IMR-90 (cell line): ENCODE results near the gene LRRC55. TPM values are rescaled to one million over a fixed set of nuclear protein-coding genes. Genes with fewer than 3 reads are reported as not detected.

Experiments
- ATAC-seq: fragments of 200-7000 bp; cut with Tn5 transposase; 2 replicates; pipeline ENCODE4 v1.9.1; 2020; ENCODE audit warnings: low read depth, mild to moderate bottlenecking, moderate library complexity
- BruUV-seq: library from RNA; stranded (reverse); fragments of 400-500 nt; replicated peaks from 2 replicates; lab custom pipeline; 2021; lab: Mats Ljungman, UMichigan
- CTCF ChIA-PET: fragments of 300-600 bp; formaldehyde crosslinking; extraction: SDS; loops from one replicate; lab custom pipeline; 2021; ENCODE audit warnings: antibody characterized with exemption; lab: Yijun Ruan, JAX
- POLR2A ChIA-PET: fragments of 300-600 bp; sonication (Branson Sonifier 250); formaldehyde crosslinking; loops from one replicate; lab custom pipeline; 2022; ENCODE audit warnings: antibody characterized with exemption; ENCODE audit not compliant: unreplicated experiment; lab: Charles Lee
- DNase-seq: peaks from one replicate; pipeline ENCODE4 v3.0.0; 2013
- H2AFZ ChIP-seq: replicated peaks from 2 replicates; pipeline ENCODE3; 2013; ENCODE audit warnings: low read length, mild to moderate bottlenecking; ENCODE audit not compliant: poor library complexity
- H2AK5ac ChIP-seq: 2 replicates; pipeline ENCODE4 v1.6.1; 2013; ENCODE audit warnings: low read depth, low read length, inconsistent platforms
- H2AK9ac ChIP-seq: replicated peaks from 2 replicates; pipeline ENCODE3; 2013; ENCODE audit warnings: mild to moderate bottlenecking, low read depth, low read length, moderate library complexity; ENCODE audit not compliant: poor library complexity
- H2BK120ac ChIP-seq: 2 replicates; pipeline ENCODE4 v1.6.1; 2013; ENCODE audit warnings: low read depth, low read length, inconsistent platforms
- H2BK15ac ChIP-seq: 3 replicates; pipeline ENCODE4 v1.6.1; 2013; ENCODE audit warnings: low read depth, low read length, inconsistent platforms
- H2BK20ac ChIP-seq: 2 replicates; pipeline ENCODE4 v1.6.1; 2013; ENCODE audit warnings: low read depth, mild to moderate bottlenecking, inconsistent platforms, low read length, moderate library complexity
- H2BK5ac ChIP-seq: 2 replicates; pipeline ENCODE4 v1.6.1; 2013; ENCODE audit warnings: mild to moderate bottlenecking, low read depth, low read length, inconsistent platforms; ENCODE audit not compliant: poor library complexity, severe bottlenecking
- H3K14ac ChIP-seq: replicated peaks from 2 replicates; pipeline ENCODE4 v1.6.1; 2013; ENCODE audit warnings: low read depth, low read length, inconsistent platforms
- H3K18ac ChIP-seq: 2 replicates; pipeline ENCODE4 v1.6.1; 2013; ENCODE audit warnings: low read depth, low read length, control low read depth
- H3K23ac ChIP-seq: 2 replicates; pipeline ENCODE4 v1.6.1; 2013; ENCODE audit warnings: low read depth, low read length, inconsistent platforms
- H3K27ac ChIP-seq: 2 replicates; pipeline ENCODE4 v1.5.1; 2013; ENCODE audit warnings: mild to moderate bottlenecking, control low read depth, low read length; ENCODE audit not compliant: insufficient read depth
- H3K27me3 ChIP-seq: 2 replicates; pipeline ENCODE4 v1.6.1; 2013; ENCODE audit warnings: low read length; ENCODE audit not compliant: control insufficient read depth, insufficient read depth
- H3K36me3 ChIP-seq: 2 replicates; pipeline ENCODE4 v1.6.1; 2013; ENCODE audit warnings: low read length, mixed read lengths; ENCODE audit not compliant: control insufficient read depth, insufficient read depth
- H3K4ac ChIP-seq: 2 replicates; pipeline ENCODE4 v1.6.1; 2013; ENCODE audit warnings: low read depth, low read length, inconsistent platforms
- H3K4me1 ChIP-seq: 2 replicates; pipeline ENCODE4 v1.6.1; 2013; ENCODE audit warnings: low read length, mixed read lengths; ENCODE audit not compliant: control insufficient read depth, insufficient read depth
- H3K4me2 ChIP-seq: 2 replicates; pipeline ENCODE4 v1.6.1; 2013; ENCODE audit warnings: low read depth, mild to moderate bottlenecking, control low read depth, low read length, moderate library complexity
- H3K4me3 ChIP-seq: 2 replicates; pipeline ENCODE4 v1.5.1; 2013; ENCODE audit warnings: low read depth, mild to moderate bottlenecking, control low read depth, low read length, moderate library complexity; ENCODE audit not compliant: insufficient read depth
- H3K56ac ChIP-seq: 2 replicates; pipeline ENCODE4 v1.6.1; 2013; ENCODE audit warnings: low read length, inconsistent platforms; ENCODE audit not compliant: insufficient read depth; ENCODE audit errors: extremely low read depth
- H3K79me1 ChIP-seq, 2 experiments: 2 replicates each; pipeline ENCODE4 v1.6.1; 2013; ENCODE audit warnings: low read length in 2 of 2, inconsistent platforms in 1 of 2, low read depth in 1 of 2
- H3K9ac ChIP-seq: 2 replicates; pipeline ENCODE4 v1.6.1; 2013; ENCODE audit warnings: low read depth, low read length, control low read depth
- H3K9me1 ChIP-seq: 2 replicates; pipeline ENCODE4 v1.6.1; 2013; ENCODE audit warnings: low read length, inconsistent platforms; ENCODE audit not compliant: insufficient read depth
- H3K9me3 ChIP-seq: 2 replicates; pipeline ENCODE4 v1.6.1; 2013; ENCODE audit warnings: low read length; ENCODE audit not compliant: control insufficient read depth, insufficient read depth
- H4K20me1 ChIP-seq: 2 replicates; pipeline ENCODE4 v1.6.1; 2013; ENCODE audit warnings: low read length, inconsistent platforms; ENCODE audit not compliant: insufficient read depth
- H4K5ac ChIP-seq: 2 replicates; pipeline ENCODE4 v1.6.1; 2013; ENCODE audit warnings: mild to moderate bottlenecking, low read depth, low read length, control low read depth
- H4K8ac ChIP-seq, 2 experiments: 2 replicates each; pipeline ENCODE4 v1.6.1; 2013; ENCODE audit warnings: low read depth in 2 of 2, low read length in 2 of 2, control low read depth in 1 of 2, inconsistent platforms in 1 of 2
- H4K91ac ChIP-seq: 2 replicates; pipeline ENCODE4 v1.6.1; 2013; ENCODE audit warnings: low read depth, low read length, inconsistent platforms; ENCODE audit not compliant: insufficient read depth
- BHLHE40 ChIP-seq: fragments of 150-350 bp; IDR thresholded peaks from 2 replicates; pipeline ENCODE4 v1.6.1; 2016; ENCODE audit warnings: mild to moderate bottlenecking, low read depth, low read length
- MAFK ChIP-seq: IDR thresholded peaks from 2 replicates; pipeline ENCODE4 v1.6.1; 2012; ENCODE audit warnings: low read depth, low read length, improper control_type of control experiment
- NFE2L2 ChIP-seq: fragments of 150-350 bp; IDR thresholded peaks from 2 replicates; pipeline ENCODE4 v1.6.1; 2016; ENCODE audit warnings: low read depth, mild to moderate bottlenecking, low read length
- POLR2A ChIP-seq: IDR thresholded peaks from 2 replicates; pipeline ENCODE4 v1.6.1; 2012; ENCODE audit warnings: mild to moderate bottlenecking, low read depth, low read length
- RCOR1 ChIP-seq: IDR thresholded peaks from 2 replicates; pipeline ENCODE4 v1.6.1; 2012; ENCODE audit warnings: mild to moderate bottlenecking, low read length, improper control_type of control experiment; ENCODE audit not compliant: insufficient replicate concordance
- WGBS, 2 experiments: methylation state at CpG; one replicate each; pipeline versions ENCODE4 v1.1.5 to v1.1.7; 2013; ENCODE audit warnings: missing lambda C conversion rate in 2 of 2; ENCODE audit not compliant: insufficient read length in 1 of 2; ENCODE audit errors: extremely low coverage in 2 of 2; 5-methylcytosine and 5-hydroxymethylcytosine counted together
- dilution Hi-C: fragments of 300-500 bp; cut with HindIII; formaldehyde crosslinking; loops from one replicate; pipeline ENCODE4 v1.14.3; 2018; ENCODE audit warnings: low sequenced_read_pairs; ENCODE audit not compliant: unreplicated experiment
- in situ Hi-C: fragments of 300-500 bp; cut with MboI; formaldehyde crosslinking; loops from 3 replicates; pipeline ENCODE4 v1.14.3; 2019; ENCODE audit warnings: low sequenced_read_pairs, inconsistent platforms, mixed read lengths
- intact Hi-C: fragments of 100-400 bp; cut with micrococcal nuclease; formaldehyde crosslinking; loops from 2 replicates; pipeline ENCODE4 v1.10.0; 2022
- polyA plus RNA-seq, 3 experiments: library from polyadenylated mRNA; depleted of rRNA; stranded (reverse); fragments of >200 nt; gene quantifications; 2 replicates each; pipeline ENCODE4 v1.2.3, GENCODE V29; 2012; ENCODE audit warnings: low replicate concordance in 1 of 3
- total RNA-seq: library from RNA; depleted of rRNA; stranded (reverse); fragments of >200 nt; gene quantifications from 2 replicates; pipeline ENCODE4 v1.2.3, GENCODE V29; 2012

The LRRC55 gene
- total and polyA plus RNA-seq, 2 of the 4 experiments (the other 2 are of a cell fraction), result not detected

GRCh38 chr11:57191311-57192219 lies 9.8 kb downstream of the LRRC55 start:
- H2BK15ac ChIP-seq, result no peak overlapping the region
- no TSS peak for BruUV-seq
- TF ChIP-seq POLR2A (no peak), MAFK (no peak), BHLHE40 (no peak), NFE2L2 (no peak), RCOR1 (no peak)
- H3K4me3 ChIP-seq, result no peak overlapping the region
- DNase-seq (no peak), ATAC-seq (no peak)
- WGBS, 2 experiments, result 38% methylated on average over 4 of the region's 9 CpGs; no CpG with 5 or more reads in 1 of the 2 experiments
- H3K9me3 ChIP-seq, result no peaks in the 10 kb centered on the region
- intact Hi-C loops (no loop called here), in situ Hi-C loops (no loop called here), dilution Hi-C loops (no loop called here)
- no peak overlapping the region for H3K4me2 ChIP-seq
- H2BK120ac ChIP-seq, result no peak overlapping the region
- no peak overlapping the region for H3K56ac ChIP-seq
- H3K14ac ChIP-seq, result no peak overlapping the region
- no peak overlapping the region for H4K5ac ChIP-seq
- H3K23ac ChIP-seq, result no peak overlapping the region
- no peaks in the 10 kb centered on the region for H3K36me3 ChIP-seq
- no peaks in the 10 kb centered on the region; the same call in 1 of the 2 replicates for H3K9me1 ChIP-seq
- H3K9ac ChIP-seq, result no peak overlapping the region
- CTCF ChIA-PET, result no interaction called here
- H3K4ac ChIP-seq, result no peak overlapping the region
- no peak overlapping the region for H2AK5ac ChIP-seq
- no peak overlapping the region for H2AK9ac ChIP-seq
- peaks cover 3% of the 10 kb centered on the region for H3K27me3 ChIP-seq
- POLR2A ChIA-PET, result no interaction called here
- H2AFZ ChIP-seq, result no peak overlapping the region
- H2BK20ac ChIP-seq, result no peak overlapping the region
- no peak overlapping the region for H3K18ac ChIP-seq
- no peak overlapping the region for H2BK5ac ChIP-seq
- no peak overlapping the region for H4K91ac ChIP-seq
- no peaks in the 10 kb centered on the region for H4K20me1 ChIP-seq
- no peaks in the 10 kb centered on the region for H3K4me1 ChIP-seq
- no peaks in the 10 kb centered on the region for H3K79me1 ChIP-seq
- no peak overlapping the region for H4K8ac ChIP-seq
- H3K27ac ChIP-seq, result no peak overlapping the region
